GM19035 (cell line): Measurements from ENCODE around the gene RAC3.

ENCODE experiments used
- ATAC-seq: cut with Tn5 transposase; IDR thresholded peaks from one replicate; pipeline ENCODE4 v1.9.1; 2021; ENCODE audit not compliant: unreplicated experiment

Gene RAC3

DNA sequence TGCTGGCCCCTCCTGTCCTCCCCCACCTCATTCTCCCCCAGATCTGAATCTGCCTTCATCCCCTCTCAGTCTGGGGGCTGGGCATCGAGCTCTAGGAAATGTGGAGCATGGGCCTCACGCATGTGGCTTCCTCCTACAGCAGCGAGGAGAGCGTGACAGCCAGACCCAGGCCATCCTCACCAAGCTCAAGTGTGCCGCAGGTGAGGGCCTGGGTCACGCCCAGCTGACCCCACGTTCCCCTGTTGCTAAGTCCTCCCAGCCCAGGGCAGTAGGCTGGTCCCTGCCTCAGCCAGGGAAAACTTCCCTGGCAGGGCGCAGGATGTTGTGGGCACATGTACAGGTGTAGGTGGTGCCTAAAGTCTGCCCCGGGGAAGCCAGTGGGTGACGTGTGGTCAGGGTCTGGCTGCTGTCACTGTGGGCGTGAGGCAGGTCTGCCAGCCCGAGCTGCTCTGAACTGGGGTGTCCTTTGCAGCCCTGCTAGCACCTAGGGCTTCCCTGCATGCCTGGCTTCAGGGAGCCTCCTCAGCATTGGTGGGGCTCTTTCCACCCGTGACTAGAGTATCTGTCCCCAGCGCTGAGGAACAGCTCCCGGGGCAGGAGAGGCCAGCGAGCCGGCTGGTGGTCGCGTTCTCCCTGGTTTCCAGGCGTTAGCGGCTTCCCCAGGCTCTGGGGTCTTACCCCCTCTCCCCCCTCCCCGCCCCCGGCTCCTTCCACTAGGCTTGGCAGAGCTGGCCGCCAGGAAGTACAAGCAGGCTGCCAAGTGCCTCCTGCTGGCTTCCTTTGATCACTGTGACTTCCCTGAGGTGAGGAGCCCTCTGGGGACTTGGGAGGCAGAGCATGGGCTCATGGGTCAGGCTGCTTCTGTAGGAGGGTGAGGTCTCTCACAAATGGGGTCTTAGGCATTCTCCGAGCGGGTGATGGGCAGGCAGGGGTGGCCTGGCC, 23.8 kb downstream of the RAC3 start:
- ATAC-seq = no peak

DNA sequence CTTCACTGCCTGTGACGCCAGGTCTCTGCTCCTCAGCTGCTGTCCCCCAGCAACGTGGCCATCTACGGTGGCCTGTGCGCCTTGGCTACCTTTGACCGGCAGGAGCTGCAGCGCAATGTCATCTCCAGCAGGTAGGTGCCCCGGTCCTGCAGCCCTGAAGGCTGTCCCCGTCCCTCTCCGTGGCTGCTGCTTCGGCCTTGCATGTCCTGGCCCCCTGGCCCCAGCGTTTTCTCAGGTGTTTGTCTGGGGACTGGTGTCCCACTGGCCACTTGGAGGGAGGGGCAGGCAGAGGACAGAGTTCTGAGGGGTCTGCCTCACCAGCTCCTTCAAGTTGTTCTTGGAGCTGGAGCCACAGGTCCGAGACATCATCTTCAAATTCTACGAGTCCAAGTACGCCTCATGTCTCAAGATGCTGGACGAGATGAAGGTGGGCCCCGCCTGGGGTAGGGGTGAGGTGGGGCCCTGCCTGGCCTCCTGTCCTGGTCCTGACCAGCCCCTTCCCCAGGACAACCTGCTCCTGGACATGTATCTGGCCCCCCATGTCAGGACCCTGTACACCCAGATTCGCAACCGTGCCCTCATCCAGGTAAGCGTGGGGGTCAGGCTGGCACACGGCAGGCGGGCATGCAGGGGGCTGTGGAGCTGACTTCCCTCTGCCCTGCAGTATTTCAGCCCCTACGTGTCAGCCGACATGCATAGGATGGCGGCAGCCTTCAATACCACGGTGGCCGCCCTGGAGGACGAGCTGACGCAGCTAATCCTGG, 24.7 kb downstream of the RAC3 start:
- no peak for ATAC-seq

DNA sequence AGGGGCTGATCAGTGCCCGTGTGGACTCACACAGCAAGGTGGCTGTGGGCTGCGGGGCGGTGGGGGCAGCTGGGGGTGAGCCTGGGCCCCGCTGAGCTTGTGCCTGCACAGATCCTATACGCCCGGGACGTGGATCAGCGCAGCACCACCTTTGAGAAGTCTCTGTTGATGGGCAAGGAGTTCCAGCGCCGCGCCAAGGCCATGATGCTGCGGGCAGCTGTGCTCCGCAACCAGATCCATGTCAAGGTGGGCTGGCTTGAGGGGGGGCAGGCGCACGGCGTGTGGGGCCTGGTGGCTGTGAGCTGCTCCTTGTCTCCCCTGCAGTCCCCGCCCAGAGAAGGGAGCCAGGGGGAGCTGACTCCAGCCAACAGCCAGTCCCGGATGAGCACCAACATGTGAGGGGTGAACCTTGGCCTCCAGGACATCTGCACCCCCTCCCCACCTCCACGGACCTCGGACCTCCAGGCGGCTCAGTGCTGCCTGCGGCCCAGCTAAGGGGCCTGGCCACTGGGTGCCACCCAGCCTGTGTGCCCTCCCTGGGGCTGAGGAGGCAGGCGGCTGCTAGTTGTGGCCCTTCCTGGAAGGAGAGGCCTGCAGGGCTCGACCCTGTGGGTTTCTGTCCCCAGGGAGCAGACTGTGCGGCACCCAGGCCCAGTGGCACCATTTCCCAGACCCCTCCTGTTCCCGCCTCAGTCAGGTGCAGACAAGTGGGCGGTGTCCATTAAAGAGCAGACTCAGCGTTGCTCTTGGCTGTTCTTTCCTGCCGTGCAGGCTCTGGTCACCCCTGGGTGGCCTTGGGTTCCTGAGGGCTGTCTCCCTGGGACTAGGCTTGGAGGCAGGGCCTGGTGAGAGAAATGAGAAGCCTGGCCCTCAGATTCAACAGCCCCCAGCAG, 25.5 kb downstream of the RAC3 start:
- ATAC-seq = no peak

DNA sequence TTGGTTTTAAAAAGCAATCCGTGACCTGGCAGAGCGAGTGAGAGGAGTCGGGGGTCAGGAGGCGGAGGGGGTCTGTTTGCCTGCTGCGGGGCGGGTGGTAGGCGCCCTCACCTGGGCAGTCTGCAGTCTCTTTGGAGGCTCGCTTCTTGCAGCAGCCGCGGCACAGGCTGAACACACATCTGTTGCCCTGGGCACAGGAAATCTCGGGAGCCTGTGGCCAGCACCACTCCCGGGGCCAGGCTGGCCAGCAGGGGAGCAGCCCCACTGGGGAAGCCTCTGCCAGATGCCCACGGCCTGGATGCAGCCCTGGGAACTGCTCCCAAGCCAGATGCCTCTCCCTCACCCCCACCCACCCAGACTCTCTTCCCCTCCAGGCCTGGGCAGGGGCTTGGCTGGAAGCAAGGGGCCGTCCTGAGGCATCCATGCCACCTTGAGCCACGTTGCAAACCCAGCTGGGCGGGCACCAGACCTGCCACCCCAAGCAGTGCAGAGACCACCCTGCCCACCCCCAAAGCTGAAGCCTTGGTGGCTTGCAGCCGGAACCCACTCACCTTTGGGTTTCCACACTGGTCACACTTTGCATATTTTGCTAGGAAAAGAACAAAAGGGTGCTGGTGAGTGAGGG, 26.9 kb downstream of the RAC3 start:
- no peak for ATAC-seq

DNA sequence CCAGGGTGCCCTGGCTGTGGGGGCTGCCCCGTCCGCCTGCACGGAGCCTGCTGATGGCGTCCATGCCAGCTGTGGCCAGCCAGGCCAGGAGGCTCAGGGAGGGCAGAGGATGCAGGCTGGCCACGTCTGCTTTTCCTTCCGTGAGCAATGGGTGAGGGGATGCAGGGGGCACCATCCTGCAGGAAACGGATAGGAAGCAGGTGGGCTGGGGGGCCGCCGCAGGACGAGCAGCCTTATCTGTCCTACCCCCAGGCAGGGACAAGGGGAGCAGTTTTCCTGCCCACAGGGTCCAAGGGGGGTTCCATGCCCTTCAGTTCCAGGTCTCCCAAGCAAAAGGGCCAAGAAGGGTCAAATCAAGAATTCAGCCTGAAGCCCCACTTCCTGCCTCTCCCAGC, 27.4 kb downstream of the RAC3 start:
- ATAC-seq = no peak

DNA sequence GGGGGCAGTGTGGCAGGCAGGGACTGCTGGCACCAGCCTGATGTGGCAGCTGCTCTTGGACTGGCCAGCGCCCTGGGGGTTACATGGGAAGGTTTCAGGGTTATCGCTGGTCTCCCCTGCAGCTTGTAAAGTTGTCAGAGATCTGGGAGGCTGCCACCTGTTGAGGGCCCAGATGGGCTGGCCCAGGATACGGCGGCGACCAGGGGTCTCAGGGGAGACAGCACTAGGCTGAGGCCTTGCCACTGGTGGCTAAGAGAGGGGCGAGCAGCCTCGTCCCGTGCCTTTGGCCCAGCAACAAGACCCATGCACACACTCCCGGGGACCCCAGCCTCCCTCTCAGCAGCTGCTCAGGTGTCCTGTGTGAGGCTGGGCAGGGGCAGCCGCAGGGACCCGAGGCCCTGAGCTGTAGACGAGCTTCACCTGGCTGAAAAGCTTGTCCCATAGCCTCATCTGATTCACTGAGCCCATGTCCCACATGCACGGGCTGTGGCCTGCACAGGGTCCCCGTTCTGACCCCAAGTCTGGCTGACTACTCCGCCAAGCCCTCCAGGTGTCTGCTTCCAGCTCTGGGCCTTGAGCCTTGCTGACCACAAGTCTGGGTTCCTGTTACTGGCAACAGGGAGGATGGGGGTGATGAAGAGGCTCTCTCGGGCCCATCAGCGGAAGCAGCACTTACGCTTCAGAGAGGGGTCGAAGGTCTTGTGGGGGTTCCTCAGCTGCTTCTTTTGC, 28.0 kb downstream of the RAC3 start:
- ATAC-seq = no peak

DNA sequence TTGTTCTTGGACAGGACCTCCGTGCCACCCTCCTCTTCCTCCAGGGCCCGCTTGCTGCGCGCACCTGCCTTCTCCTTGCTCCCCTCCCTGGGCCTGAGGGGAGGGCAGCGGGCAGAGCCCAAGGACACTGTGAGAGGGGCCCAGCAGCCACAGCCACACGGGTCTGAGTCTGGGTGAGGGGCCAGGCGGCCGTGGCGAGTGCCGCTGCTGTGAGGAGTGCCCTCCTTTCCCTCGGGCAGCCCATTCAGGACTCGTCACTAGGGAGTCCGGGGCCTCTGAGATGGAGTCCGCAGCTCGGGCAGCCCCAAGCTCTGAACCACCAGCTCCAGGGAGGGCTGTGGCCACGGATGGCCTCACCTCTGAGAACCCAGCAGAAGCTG, 28.5 kb downstream of the RAC3 start:
- no peak for ATAC-seq

DNA sequence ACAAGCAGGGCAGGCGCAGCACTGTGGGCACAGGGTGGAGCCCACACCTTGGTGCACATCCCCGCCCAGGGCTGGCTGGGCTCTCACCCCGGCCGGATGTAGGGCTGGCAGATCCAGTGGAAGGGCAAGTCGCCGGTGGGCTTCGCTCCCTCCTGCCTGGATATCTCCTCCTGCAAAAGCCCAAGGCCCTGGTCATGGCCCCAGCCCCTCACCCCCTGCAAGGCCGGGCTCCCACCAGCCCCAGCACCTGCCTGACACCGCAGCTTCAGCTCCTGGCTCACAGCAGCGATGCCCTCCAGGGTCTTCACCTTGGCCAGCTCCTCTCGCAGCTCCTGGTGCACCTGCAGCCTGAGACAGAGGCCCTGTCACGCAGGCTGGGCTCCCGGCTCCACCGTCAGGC, 29.1 kb downstream of the RAC3 start:
- no peak for ATAC-seq

DNA sequence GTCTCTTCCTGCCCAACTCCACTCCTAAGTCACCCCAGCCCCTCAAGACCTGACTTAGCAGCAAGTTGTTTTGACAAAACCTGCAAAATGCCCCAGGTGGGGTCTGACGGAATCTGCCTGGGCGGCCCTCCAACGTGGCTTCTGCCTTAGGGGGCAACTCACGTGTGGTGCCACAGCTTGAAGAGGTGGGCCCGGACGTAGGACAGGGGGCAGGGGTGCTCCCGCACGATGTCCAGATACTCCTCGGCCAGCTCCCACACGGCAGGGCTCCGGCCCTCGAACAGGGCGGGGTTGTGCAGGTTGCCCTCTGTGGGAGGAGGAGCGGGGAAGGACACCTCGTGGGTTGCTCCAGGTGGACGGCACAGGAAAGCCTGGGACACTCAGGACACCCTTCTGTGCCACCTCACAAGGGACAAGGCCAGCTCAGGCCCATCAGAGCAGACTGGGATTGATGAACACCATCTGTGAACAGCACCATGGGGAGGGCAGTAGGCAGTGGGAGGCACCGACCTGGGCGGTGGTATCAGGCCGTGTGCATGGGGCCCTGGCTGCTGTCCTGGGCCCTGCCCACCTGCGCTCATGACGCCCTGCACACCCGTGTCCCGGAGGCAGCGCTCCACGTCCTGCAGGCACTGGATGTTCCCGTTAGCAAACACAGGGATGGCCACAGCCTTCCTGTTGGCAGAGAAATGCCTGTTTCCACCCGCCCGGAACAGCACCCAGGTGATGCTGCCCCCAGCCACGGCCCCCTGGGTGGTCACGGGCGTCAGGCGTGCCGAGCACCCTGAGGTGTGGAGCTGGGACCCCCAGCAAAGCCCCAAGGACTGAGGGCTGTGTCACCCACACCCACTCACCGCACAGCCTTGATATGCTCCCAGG, 29.8 kb downstream of the RAC3 start:
- ATAC-seq = no peak

DNA sequence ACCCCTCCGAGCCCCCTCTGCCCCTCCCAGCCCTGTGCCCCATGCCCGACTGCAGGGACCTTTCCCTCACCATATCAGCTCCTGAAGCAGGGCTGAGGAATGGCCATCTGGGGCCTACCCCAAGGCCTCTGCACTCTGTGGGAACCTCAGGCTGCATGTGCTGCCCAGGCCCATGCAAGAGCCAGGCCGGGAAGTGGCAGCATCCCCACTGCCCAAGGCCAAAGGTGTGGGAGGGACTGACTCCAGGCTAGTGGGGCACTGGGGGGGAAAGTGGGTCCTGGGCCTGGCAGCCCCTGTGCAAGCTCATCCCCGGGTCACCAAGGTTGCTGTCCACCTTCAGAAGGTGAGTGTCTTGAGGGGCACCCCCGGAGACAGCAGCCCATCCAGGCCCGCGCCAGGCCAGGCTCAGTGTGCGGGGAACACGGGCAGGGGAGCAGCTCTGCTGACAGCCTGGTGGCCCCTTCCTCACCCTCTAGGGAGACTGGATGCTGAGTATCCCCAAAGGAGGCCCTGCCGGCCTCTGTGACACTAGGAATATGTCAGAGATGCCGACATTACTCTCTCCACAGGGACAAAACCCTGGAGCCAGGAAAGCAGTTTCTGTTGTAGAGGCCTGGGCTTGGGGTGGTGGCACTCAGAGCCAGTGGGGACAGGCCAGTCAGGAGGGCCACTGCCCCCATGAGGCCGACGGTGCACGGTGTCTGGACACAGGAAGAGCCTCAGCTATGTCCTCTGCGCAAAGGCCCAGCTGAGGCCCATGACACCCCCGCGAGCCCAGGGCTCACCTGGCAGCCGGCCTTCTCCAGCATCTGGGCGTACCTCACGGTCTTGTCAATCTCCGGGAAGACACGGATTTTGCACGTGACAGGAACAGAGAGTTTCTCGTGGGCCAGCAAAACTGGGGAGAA, 30.9 kb downstream of the RAC3 start:
- ATAC-seq = no peak

DNA sequence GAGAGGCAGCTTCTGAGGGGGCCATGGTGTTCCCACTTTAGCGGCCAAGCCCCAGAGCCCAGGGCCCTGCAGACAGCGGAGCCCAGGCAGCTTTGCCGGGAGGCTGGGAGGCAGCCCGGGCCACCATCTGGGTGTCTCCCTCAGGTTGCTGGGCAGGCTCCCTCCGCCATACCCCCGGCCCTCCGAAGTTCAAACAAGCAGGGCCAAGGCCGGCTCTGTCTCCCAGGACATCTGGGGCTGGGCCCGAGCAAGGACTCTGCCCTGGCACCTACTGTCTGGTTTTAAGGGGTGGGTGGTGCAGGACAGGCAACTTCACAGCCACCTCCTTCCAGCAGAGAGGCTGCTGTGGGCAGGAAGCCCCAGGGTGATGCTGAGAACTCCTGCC, 31.5 kb downstream of the RAC3 start:
- ATAC-seq = no peak

DNA sequence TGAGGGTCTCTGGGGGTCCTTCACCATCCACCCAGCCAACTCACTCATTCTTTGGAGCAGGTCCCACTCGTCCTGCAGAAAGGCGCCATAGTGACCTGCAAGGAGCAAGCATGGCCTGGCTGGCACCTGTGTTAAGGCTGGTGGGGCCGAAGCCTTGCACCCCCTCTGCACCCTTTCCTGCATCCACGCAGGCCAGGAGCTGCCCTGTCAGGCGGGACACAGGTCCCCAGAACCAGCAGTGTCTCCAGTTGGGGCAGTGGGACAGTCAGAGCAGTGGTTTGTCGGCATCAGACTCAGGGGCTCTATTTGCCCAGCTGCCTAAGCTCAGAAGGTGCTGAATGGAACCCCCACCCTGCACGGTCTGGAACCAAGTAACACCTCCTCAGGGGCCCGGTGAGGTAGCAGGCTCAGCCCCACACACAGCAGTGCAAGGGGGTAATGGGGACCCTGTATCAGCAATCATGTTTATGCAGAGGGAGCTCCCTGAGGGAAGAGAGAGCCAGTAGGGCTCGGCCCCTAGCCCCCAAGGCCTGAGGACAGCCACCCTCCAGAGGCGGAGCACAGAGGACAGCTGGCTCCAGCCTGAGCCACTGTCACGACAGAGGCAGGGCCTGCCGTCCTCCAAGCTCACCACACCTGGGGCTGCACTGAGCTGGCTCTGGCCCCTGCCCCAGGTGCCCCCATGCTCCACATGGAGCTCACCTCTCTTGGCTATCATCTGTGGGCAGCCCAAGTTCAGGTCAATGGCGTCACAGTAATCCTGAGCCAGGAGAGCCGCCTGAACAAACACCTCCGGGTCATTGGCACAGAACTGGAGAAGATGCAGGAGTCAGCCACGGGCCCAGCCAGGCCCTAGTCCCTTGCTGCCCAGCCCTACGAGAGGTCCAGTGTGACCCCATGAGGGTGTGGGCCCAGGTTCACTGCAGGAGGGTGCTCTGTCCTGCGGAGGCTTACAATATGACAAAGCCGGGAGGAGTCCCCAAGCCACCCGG, 32.2 kb downstream of the RAC3 start:
- ATAC-seq = no peak

DNA sequence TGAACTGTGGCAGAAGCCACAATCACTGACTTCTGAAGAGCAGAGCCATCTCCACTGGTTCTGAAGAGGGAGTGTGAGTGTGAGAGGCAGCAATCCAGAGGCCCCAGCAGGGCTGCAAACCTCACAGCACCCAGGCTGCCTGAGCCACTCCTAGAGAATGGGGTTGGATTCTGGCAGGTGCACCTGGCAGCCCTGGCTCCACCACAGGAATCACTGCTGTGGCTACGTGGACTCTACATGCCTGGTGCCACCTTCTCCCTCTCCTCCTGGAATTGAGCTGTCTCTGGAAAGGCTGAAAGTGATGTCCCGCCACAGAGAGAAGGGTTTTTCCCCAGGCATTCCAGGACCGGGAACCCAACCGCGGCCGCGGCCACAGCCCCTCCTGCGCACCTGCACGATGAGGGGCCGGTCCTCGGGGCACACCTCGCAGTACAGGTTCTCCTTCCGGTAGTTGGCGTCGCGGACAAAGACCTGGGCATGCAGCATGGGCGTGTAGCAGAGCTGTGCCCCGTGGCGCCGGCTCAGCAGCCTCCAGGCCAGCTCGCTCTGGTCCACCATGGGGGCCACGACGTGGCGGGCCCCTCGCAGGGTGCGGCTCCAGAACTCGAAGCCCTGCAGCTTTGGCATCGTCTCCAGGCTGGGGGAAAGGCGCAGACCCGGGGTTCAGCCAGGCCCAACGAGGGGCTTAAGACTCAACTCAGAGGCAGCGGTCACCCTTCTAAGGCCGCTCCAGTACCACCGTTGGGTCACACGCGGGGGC, 33.1 kb downstream of the RAC3 start:
- ATAC-seq = no peak

DNA sequence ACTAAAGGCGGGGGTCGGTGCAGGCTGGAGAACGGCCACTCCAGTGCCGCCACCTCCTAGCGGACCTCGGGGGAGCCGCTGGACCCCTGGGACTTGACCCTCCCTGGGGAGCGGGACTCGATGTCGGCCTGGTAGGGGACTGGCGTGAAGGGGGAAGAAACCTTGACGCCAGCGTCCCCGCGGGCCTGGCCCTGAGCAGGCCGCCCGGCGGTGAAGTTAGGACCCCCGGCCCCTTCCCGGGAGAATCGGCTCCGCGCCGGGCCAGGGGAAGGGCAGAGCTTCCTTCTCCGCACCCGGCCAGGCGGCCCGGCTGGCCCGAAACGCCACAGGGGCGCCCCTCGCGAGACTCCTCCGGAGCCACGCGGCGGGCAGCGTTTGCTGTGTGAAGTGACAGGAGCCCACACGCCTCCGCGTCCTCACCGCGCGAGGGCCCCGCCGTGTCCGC, 33.7 kb downstream of the RAC3 start:
- ATAC-seq = peak; percentile 39

DNA sequence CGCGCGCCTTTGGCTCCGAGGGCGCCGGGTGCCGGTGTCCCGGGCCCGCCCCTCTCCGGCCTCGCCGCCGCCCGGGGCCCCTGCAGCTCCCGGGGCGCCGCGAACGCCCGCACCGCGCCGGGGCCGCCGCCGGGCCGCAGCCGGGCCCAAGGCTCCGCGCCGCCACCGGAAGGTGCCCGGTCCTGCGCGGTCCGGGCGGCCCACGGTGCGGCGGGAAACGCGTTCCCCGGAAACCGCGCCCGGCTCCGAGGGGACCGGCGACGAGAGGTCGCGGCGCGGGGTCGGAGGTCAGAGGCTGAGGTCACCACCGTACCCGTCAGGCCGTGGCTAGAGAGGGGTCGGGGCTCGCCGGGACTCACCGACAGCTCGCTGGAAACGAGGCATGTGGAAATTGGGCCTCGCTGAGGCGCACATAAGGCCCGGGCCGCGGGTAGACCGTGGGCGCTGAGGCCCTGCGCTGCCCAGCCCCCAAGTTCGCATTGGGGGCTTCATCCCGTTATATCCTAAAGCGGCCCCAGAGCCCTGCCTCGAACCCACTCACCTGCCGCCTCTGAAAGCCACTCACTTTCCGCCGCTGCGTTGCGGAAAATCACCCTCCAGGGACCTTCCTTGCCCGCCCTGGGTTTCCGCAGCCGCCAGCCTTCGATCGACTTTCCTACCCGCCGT, 34.3 kb downstream of the RAC3 start, which contains the start of gene DUS1L:
Gene DUS1L, minus strand, starts transcription at position 167 of the 666 bp plus-strand sequence. CDS start 745 bp downstream, outside the sequence.
- peak; percentile 73 for ATAC-seq
